Stimulated activated effector memory CD8-positive, alpha-beta T cell treated with anti-CD3 and anti-CD28 coated beads, Interleukin-12 subunit alpha, Interleukin-12 subunit beta, amount 100 ng/mL, for 72 hours (primary cell): ENCODE results near the gene PRG2.

Experiments used
- ATAC-seq: fragments of 150-1000 bp; cut with Tn5 transposase; 2 replicates; pipeline ENCODE4 v1.10.0; 2021
- DNase-seq, 2 donors: peaks; one replicate each; pipeline ENCODE4 v3.0.0; 2021 to 2022; ENCODE audit warnings: low spot score in 2 of 2
- H3K27ac Mint-ChIP-seq: one replicate; pipeline ENCODE4 v1.8.0; 2022; ENCODE audit warnings: mild to moderate bottlenecking, mixed read lengths
- H3K36me3 Mint-ChIP-seq: one replicate; pipeline ENCODE4 v1.8.0; 2022; ENCODE audit warnings: mild to moderate bottlenecking, mixed read lengths
- H3K4me1 Mint-ChIP-seq: one replicate; pipeline ENCODE4 v1.8.0; 2022; ENCODE audit warnings: mixed read lengths
- H3K4me3 Mint-ChIP-seq: one replicate; pipeline ENCODE4 v1.8.0; 2022; ENCODE audit warnings: mild to moderate bottlenecking, mixed read lengths
- H3K9me3 Mint-ChIP-seq: one replicate; pipeline ENCODE4 v1.8.0; 2022; ENCODE audit warnings: mixed read lengths

The PRG2 gene

DNA sequence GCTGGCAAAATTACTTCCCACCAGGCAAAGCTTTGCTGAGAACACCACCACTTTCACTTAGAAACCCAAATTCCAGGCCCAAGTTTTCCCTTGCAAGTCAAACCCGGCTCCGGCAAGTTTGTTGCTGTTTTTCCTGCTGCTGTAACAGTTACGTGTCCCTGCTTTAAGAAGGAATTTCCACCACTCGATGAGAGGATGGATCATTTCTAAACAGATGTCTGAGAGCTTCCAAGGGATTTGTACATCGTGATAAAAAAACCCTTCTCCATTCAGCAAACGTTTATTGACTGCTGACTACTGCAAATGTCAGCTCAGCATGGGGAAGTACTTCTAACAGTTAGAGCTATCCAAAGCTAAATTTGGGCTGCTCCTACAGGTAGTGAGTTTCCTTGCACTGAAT, 32.6 kb downstream of the PRG2 start:
- no peak for DNase-seq
- H3K27ac Mint-ChIP-seq: no peak overlapping the region
- H3K4me1 Mint-ChIP-seq: no peaks in the 10 kb centered on the region
- no peaks in the 10 kb centered on the region for H3K36me3 Mint-ChIP-seq
- H3K9me3 Mint-ChIP-seq: no peaks in the 10 kb centered on the region
- H3K4me3 Mint-ChIP-seq: no peak overlapping the region
- ATAC-seq: no peak

DNA sequence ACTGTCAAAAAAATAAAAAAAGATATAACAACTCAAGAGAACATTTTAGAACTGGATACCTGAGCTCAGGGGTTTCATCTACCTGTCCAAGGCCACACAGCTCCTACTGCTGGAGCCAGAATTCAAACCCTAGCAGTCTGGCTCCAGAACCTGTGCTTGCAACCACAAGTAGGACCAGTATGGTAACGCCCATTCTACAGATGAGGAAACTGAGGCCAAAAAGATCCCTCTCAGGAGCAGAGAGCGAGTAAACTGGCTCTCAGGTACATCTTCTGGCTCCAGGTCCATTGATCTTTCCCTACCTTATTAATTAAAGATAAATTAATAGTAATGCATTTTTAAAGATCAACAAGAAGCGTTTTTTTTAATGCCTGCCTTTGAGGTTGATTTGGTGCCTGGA, 33.1 kb downstream of the PRG2 start:
- H3K4me3 Mint-ChIP-seq: no peak overlapping the region
- H3K4me1 Mint-ChIP-seq: no peaks in the 10 kb centered on the region
- ATAC-seq: no peak

DNA sequence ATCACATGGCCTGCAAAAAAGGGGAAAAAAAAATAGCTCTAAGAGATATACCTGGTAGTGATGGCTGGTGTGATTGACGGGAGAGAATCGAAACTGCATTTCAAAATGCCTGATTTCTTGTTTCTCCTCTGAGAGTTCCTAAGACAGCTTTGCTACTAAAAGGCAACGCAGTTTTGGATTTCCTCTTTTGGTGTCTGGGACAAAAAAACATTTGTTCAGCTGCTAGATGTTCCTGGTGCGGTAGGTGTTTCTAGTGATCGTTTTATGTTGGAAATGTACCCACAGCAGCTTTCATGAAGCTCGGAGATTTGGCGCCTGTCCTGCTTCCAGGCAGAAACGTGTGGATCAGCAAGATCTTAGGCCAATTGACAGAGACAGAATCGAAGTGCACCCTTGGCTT, 34.2 kb downstream of the PRG2 start:
- DNase-seq (no peak), ATAC-seq (no peak)
- Mint-ChIP-seq H3K4me1 (no peaks in the 10 kb centered on the region), H3K36me3 (no peaks in the 10 kb centered on the region), H3K27ac (no peak overlapping the region), H3K4me3 (no peak overlapping the region), H3K9me3 (no peaks in the 10 kb centered on the region)

More for the DNA sequence above, 33.1 kb downstream of the PRG2 start:
- Mint-ChIP-seq H3K9me3 (no peaks in the 10 kb centered on the region), H3K36me3 (no peaks in the 10 kb centered on the region), H3K27ac (no peak overlapping the region)
- DNase-seq: no peak

DNA sequence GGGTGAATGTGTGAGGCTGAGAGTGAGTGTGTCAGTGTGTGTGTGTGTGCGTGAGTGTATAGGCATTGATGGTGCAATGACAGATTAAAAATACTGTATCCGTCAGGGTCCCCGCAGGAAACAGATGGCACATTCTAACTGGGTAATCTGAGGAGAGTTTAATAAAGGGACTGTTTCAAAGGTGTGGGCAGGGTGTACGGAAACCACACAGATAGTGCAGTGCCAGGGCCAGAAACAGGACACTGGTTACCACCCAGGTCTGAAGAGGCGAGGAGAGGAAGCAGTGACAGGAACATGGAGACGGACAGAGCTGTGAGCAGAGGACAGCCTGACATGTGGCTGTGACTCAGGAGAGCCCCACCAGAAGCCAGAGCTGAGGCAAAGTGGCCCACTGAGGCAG, 35.8 kb downstream of the PRG2 start:
- no peaks in the 10 kb centered on the region for H3K4me1 Mint-ChIP-seq
- H3K4me3 Mint-ChIP-seq: no peak overlapping the region
- no peaks in the 10 kb centered on the region for H3K9me3 Mint-ChIP-seq
- ATAC-seq (no peak), DNase-seq (no peak)
- no peaks in the 10 kb centered on the region for H3K36me3 Mint-ChIP-seq
- H3K27ac Mint-ChIP-seq: no peak overlapping the region

DNA sequence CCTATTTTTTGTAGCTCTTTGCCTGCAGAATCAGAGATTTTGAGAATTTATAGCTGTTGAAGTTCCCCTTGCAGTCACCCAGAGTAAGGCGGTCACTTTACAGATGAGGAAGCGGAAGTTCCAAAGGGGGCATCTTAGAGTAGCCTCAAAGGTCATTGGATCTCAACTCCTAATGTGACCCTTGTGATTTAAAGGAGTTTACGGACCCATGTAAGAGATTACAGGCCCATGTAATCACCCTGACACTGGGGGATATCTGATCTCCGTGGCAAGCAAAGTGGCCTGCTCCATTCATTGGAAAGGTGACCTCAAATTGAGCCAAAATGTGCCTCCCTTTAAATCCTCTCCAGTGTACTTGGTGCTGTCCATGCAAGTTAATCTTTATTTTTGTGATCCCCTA, 36.6 kb downstream of the PRG2 start:
- no peak overlapping the region for H3K27ac Mint-ChIP-seq
- no peaks in the 10 kb centered on the region for H3K9me3 Mint-ChIP-seq
- ATAC-seq (no peak), DNase-seq (no peak)
- H3K4me1 Mint-ChIP-seq: no peaks in the 10 kb centered on the region
- H3K4me3 Mint-ChIP-seq: no peak overlapping the region
- no peaks in the 10 kb centered on the region for H3K36me3 Mint-ChIP-seq

DNA sequence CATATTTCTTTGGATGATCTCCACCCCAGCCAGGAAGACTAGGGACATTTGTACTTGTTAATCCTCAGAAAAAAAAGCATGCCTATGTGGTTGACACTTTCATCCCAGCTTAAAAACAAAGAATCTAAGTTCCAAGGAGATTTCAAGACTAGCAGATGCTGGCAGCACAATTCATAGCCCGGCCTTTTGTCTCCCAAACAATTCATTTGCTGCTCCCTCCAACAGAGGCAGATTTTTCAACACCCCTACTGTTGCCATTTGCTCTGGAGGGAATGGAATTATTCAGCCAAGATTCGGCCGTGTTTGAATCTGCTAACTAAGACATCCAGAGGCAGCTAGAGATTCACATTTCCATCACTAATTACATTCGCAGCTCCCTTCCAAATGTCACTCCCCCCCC, 37.0 kb downstream of the PRG2 start:
- Mint-ChIP-seq H3K36me3 (no peaks in the 10 kb centered on the region), H3K4me3 (no peak overlapping the region), H3K27ac (no peak overlapping the region), H3K4me1 (no peaks in the 10 kb centered on the region), H3K9me3 (no peaks in the 10 kb centered on the region)
- ATAC-seq (no peak), DNase-seq (no peak)

DNA sequence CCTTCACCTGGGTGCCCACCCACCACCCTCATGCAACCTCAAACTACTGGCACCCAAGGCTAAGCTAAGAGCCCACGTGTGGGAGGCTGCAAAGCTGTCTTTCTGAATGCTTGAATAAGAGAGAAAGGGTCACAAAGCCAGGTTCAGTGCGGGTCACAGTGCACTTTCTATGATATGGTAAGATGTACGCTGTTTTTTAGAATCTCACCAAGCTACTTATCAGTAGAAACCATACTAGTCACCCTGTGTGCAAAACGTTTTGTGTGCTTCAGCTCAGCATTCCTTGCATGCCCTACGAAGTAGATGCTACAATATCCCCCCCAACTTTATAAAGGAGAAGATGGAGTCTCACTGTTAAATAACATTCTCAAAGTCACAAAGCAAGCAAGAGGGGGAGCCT, 37.4 kb downstream of the PRG2 start:
- DNase-seq: no peak
- Mint-ChIP-seq H3K4me3 (no peak overlapping the region), H3K9me3 (no peaks in the 10 kb centered on the region), H3K36me3 (no peaks in the 10 kb centered on the region), H3K27ac (no peak overlapping the region), H3K4me1 (no peaks in the 10 kb centered on the region)
- ATAC-seq: no peak

DNA sequence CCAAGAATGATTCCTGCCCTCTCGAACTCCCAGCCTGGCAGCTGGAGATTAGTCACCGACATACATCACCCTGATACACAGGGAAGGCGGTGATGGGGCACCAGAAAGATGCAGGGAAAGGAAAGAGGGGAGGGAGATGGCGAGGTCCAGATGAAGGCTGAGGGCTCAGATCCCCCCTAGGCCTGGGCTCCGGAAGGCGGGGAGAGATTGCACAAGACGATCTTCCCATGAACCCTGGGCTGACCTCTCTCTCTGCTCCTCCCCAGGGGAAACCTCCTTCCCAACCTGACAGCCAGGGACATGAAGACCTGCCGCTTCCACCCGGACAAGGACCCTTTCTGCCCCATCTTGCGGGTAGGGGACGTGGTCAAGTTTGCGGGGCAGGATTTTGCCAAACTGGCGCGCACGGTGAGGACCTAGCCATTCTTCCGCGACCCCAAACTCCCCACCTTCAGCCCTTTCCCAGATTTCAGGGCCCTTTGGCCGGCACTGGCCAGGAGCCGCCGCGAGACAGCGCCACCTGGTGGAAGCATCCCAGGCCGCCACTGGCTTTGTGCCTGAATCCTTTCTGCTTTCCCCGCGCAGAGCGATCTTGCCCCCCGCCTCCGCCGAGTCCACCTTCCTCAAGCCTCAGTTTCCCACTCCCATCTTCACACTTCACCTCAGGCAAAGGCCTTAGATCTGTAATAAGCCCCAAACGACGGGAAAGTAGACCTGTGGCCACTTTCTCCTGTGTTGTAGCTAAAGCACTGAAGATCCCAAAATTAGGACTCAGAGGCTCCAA, 40.8 kb downstream of the PRG2 start:
- Mint-ChIP-seq H3K4me1 (peaks cover 9% of the 10 kb centered on the region), H3K4me3 (no peak overlapping the region), H3K27ac (no peak overlapping the region), H3K36me3 (no peaks in the 10 kb centered on the region), H3K9me3 (no peaks in the 10 kb centered on the region)
- peak; percentile 66 to 83 for DNase-seq
- ATAC-seq: peak; percentile 56

DNA sequence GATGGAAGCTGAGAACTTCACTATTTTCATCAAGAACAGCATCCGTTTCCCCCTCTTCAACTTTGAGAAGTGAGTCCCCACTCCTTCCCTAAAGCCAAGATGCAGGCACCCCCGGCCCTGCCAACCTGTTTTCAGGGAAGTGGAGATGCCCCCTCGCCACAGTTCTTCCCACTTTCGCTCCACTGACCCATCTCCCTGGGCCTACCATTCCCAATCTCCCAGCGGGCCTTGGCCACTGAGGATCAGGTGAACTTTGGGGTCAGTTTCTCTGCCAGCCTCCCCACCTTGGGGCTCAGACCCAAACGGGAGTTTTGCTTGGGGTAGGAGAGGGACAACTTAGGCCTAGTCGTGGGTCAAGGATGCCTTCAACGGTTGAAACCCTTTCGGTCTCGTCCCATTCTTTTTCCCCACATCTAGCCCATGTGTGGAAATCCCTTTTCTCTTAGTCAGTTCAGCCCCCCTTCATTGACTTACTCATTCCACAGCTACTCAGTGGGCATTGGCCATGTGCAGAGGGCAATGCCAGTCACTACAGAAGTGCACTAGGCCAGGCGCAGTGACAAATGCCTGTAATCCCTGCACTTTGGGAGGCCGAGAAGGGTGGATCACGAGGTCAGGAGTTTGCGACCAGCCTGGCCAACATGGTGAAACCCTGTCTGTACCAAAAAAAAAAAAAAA, 41.7 kb downstream of the PRG2 start:
- no peak overlapping the region for H3K4me3 Mint-ChIP-seq
- no peak for DNase-seq
- no peak for ATAC-seq
- peak overlapping the region; percentile 88 for H3K27ac Mint-ChIP-seq
- no peaks in the 10 kb centered on the region for H3K36me3 Mint-ChIP-seq
- peaks cover 9% of the 10 kb centered on the region for H3K4me1 Mint-ChIP-seq
- no peaks in the 10 kb centered on the region for H3K9me3 Mint-ChIP-seq

DNA sequence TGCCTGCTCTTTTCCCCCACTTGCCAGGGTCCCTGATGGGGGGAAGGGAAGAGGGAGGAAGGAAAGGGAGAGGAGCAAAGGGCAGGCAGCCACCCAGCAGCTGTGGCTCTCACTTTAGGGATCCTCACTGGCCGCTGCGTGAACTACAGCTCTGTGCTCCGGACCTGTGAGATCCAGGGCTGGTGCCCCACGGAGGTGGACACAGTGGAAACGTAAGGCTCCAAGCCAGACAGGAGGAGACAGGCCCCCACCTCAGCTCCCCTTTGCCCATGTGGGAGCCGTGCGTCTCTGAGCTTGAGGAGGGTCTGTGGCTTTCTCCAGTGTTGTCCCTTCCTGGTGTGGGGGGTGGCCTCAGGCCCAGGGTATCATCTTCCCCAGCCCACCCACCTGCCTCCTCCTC, 42.4 kb downstream of the PRG2 start:
- H3K4me3 Mint-ChIP-seq: no peak overlapping the region
- no peaks in the 10 kb centered on the region for H3K36me3 Mint-ChIP-seq
- peak overlapping the region; percentile 88 for H3K27ac Mint-ChIP-seq
- no peaks in the 10 kb centered on the region for H3K9me3 Mint-ChIP-seq
- DNase-seq: no peak
- ATAC-seq: no peak
- H3K4me1 Mint-ChIP-seq: peaks cover 9% of the 10 kb centered on the region

DNA sequence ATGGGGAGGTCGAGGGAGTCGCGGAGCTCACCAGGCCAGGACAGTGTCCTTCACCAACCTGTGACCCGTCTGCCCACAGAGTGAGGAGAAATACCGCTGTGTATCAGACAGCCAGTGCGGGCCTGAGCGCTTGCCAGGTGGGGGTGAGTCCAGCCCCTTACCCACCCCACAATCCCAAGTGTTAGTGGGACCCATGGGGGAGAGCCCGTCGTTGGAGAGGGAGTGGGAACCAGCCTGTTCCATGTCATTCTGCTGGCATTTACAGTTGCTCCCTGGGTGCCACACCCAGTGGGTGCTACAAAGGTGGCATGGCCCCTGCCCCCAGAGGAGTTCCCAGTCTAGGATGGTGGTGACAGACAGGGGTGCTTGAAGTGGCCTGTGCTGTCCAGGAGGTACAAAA, 43.1 kb downstream of the PRG2 start:
- peak; percentile 24 for ATAC-seq
- DNase-seq: no peak
- Mint-ChIP-seq H3K27ac (peak overlapping the region; percentile 88), H3K36me3 (no peaks in the 10 kb centered on the region), H3K9me3 (no peaks in the 10 kb centered on the region), H3K4me3 (no peak overlapping the region), H3K4me1 (peaks cover 9% of the 10 kb centered on the region)

DNA sequence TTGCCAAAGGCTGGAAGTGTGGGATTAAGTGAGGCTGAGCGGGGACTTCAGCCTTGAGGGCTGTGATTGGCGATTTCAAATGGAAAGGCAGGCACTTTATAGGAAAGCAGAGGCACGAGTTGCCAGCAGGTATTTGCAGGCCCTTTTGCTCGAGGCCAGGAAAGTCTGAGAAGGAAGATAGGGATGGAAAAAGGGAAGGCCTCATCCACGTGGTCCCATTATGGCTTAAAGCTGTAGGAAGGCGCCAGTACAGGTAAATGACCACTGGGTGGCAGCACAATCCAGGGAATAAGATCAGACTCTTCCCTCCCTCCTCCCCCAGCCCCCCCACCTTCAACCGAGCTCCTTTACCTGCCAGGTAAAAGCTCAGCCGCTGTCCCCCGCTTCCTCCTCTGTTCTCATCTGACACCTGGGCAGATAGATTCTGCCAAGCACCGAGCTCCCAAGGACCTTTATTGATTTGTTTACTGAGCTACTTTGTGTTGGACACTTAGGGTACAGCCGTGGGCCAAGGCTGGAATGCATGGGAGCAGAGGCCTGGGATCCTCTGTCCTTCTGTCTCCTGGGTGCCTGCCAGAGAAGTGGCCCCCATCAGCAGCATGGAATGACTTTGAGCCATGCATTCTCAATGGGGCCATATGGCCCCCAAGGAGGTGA, 44.8 kb downstream of the PRG2 start:
- Mint-ChIP-seq H3K4me3 (no peak overlapping the region), H3K27ac (no peak overlapping the region), H3K9me3 (no peaks in the 10 kb centered on the region), H3K4me1 (peaks cover 9% of the 10 kb centered on the region), H3K36me3 (no peaks in the 10 kb centered on the region)
- DNase-seq (peak; percentile 38 to 73), ATAC-seq (peak; percentile 62)

DNA sequence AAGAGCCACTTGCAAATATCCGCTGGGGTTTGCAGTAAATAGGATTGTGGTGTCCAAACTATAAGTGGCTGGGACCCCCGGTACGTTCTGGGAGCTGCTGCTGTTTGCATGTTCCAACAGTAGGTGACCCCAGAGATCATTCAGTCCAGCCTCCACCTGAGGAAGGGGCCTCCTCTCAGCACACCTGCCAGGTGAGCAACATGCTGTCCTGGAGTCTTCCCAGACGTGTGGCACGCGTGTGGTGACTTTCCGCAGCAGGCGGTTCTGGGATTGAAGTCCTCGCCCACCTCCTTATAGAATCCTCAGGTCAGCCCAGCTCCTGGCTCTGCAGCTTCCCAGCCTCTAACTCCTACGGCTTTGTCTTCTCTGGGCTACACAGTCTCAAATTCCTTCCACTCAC, 45.6 kb downstream of the PRG2 start:
- H3K27ac Mint-ChIP-seq: no peak overlapping the region
- H3K4me1 Mint-ChIP-seq: peaks cover 9% of the 10 kb centered on the region
- ATAC-seq: no peak
- H3K9me3 Mint-ChIP-seq: no peaks in the 10 kb centered on the region
- H3K4me3 Mint-ChIP-seq: no peak overlapping the region
- no peak for DNase-seq
- H3K36me3 Mint-ChIP-seq: no peaks in the 10 kb centered on the region

DNA sequence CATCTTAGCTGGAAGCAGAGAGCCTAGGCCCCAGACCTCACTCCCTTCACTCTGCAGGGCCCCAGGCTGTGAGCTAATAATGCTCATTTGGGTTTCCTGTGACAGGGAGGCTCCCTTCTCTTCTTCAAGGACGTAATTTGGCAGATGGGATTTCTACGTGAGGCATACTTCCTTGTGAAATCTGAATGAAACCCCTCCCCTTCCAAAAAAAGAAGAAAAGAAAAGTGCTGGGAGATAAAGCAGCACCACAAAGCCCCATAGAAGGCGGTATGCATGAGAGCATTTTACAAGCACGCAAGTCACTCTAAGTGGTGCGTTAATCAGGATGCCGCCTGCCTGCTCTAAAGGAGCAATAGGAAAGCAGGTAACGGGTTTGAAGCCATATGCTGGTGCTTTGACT, 46.6 kb downstream of the PRG2 start:
- Mint-ChIP-seq H3K4me1 (peaks cover 9% of the 10 kb centered on the region), H3K4me3 (no peak overlapping the region), H3K9me3 (no peaks in the 10 kb centered on the region), H3K36me3 (no peaks in the 10 kb centered on the region), H3K27ac (no peak overlapping the region)
- ATAC-seq: no peak
- no peak for DNase-seq

DNA sequence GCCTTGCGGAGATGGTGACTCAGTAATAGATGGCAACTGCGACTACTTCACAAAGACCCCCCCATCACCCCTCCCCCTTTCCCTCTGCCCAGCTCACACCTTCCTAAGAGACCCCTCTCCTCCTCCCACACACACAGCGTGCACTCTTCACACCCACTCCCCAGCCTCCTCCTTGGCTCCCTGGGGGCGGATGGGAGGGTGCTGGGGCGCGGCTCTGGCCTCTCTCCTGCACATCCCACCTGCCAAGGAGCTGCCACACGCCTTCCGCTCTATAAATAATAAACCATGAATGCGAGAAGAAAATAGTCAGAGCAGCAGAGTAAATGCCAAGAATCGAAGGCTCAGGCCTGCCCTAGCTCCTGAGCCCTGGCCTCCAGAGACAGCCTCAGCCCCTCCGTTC, 47.7 kb downstream of the PRG2 start:
- no peaks in the 10 kb centered on the region for H3K36me3 Mint-ChIP-seq
- ATAC-seq (no peak), DNase-seq (no peak)
- H3K4me3 Mint-ChIP-seq: no peak overlapping the region
- no peak overlapping the region for H3K27ac Mint-ChIP-seq
- peaks cover 9% of the 10 kb centered on the region for H3K4me1 Mint-ChIP-seq
- no peaks in the 10 kb centered on the region for H3K9me3 Mint-ChIP-seq

DNA sequence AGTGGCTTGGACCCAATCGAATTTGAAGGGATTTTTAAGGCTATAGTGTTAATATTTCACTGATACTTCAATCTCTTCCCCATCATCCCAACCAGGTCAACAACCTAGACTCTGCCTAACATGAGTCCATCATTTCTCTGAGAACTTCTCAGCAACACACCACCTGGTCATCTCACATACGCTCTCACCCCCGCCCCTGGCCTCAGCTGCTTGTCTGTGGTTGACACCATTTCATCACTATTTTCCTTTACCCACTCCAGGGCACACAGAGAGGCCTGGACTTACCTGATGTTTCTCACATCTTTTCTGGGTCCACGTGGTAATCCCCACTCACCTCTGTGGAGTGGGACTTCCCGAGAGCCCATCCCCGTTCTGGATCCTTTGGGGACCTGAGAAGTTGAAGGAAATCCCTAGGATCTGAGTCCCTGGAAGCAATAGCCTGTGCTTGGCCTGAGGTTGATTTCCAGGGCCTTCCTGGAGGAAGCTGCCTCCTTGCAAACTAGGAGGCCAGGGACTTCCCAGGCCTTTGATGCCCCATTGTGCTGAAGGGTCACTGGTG, 49.1 kb downstream of the PRG2 start:
- Mint-ChIP-seq H3K36me3 (no peaks in the 10 kb centered on the region), H3K9me3 (no peaks in the 10 kb centered on the region), H3K27ac (no peak overlapping the region), H3K4me3 (no peak overlapping the region), H3K4me1 (peaks cover 12% of the 10 kb centered on the region)
- DNase-seq: no peak
- ATAC-seq: no peak
